CD4-positive, alpha-beta T cell (primary cell): ENCODE data around the gene DNAI2. TPM values are rescaled to one million over a fixed set of nuclear protein-coding genes. Genes with fewer than 3 reads are reported as not detected.

Source experiments
- ATAC-seq: fragments of 200-7000 bp; cut with Tn5 transposase; one replicate; pipeline ENCODE4 v1.10.0; 2022; ENCODE audit warnings: mild to moderate bottlenecking; ENCODE audit not compliant: poor library complexity
- CTCF ChIA-PET: fragments of 350-600 bp; sonication (Branson Sonifier 250); formaldehyde crosslinking; loops from one replicate; lab custom pipeline; 2021; ENCODE audit warnings: antibody characterized with exemption, inconsistent platforms; lab: Charles Lee
- POLR2A ChIA-PET: fragments of 350-600 bp; sonication (Branson Sonifier 250); formaldehyde crosslinking; loops from one replicate; lab custom pipeline; 2021; ENCODE audit warnings: antibody characterized with exemption, inconsistent platforms; lab: Charles Lee
- DNase-seq, 14 experiments: peaks; one replicate each; pipeline ENCODE4 v3.0.0-alpha.2; 2013 to 2020; ENCODE audit warnings: mixed read lengths in 2 of 14
- H3K27ac ChIP-seq, 2 donors: one replicate each; pipeline versions ENCODE4 v1.5.1 to v1.7.0; 2013; ENCODE audit warnings: low read length in 2 of 2, low read depth in 1 of 2, mild to moderate bottlenecking in 1 of 2
- H3K27me3 ChIP-seq, 2 experiments: 1 replicate in 1 of 2; 2 replicates in 1 of 2; pipeline versions ENCODE4 v1.6.1 to v1.7.0; 2013; ENCODE audit warnings: low read length in 2 of 2, control low read depth in 1 of 2, mild to moderate bottlenecking in 1 of 2, moderate library complexity in 1 of 2; ENCODE audit not compliant: insufficient read depth in 2 of 2, control insufficient read depth in 1 of 2
- H3K36me3 ChIP-seq: one replicate; pipeline ENCODE4 v1.6.1; 2013; ENCODE audit warnings: low read length, control low read depth; ENCODE audit not compliant: insufficient read depth
- H3K4me1 ChIP-seq: one replicate; pipeline ENCODE4 v1.6.1; 2013; ENCODE audit warnings: low read length, control low read depth; ENCODE audit not compliant: insufficient read depth
- H3K4me3 ChIP-seq: one replicate; pipeline ENCODE4 v1.5.1; 2013; ENCODE audit warnings: mild to moderate bottlenecking, low read length, moderate library complexity
- H3K9me3 ChIP-seq, 2 experiments: 1 replicate in 1 of 2; 2 replicates in 1 of 2; pipeline versions ENCODE4 v1.6.1 to v1.7.0; 2013; ENCODE audit warnings: low read length in 2 of 2, mild to moderate bottlenecking in 2 of 2, control low read depth in 1 of 2, moderate library complexity in 1 of 2; ENCODE audit not compliant: control insufficient read depth in 1 of 2, insufficient read depth in 1 of 2
- H3K27ac Mint-ChIP-seq: one replicate; pipeline ENCODE4 v1.8.0; 2020; ENCODE audit warnings: mixed read lengths
- H3K27me3 Mint-ChIP-seq: one replicate; pipeline ENCODE4 v1.8.0; 2021; ENCODE audit warnings: mixed read lengths
- H3K36me3 Mint-ChIP-seq: one replicate; pipeline ENCODE4 v1.8.0; 2021; ENCODE audit warnings: low read depth, mixed read lengths
- H3K4me1 Mint-ChIP-seq: one replicate; pipeline ENCODE4 v1.8.0; 2021; ENCODE audit warnings: low read depth, mixed read lengths
- H3K4me3 Mint-ChIP-seq: one replicate; pipeline ENCODE4 v1.8.0; 2020; ENCODE audit warnings: mild to moderate bottlenecking, mixed read lengths
- H3K9me3 Mint-ChIP-seq: one replicate; pipeline ENCODE4 v1.8.0; 2020; ENCODE audit warnings: mixed read lengths
- intact Hi-C, 2 experiments: fragments of 100-400 bp; cut with DNase I in 1 of 2; cut with micrococcal nuclease in 1 of 2; formaldehyde crosslinking; loops; one replicate each; pipeline versions ENCODE4 v1.15.1 to v1.9.0; 2023 to 2025; cut with DNase I, micrococcal nuclease
- total RNA-seq, 174 experiments: library from RNA in 2 of 174; stranded (reverse) in 2 of 174; gene quantifications; one replicate each; pipeline ENCODE4 v1.2.3 and lab custom pipeline; 2021 to 2026
- TF ChIP-seq, protein P1 (sequence below): fragments of 200-600 bp; IDR thresholded peaks from one replicate; pipeline ENCODE4 v1.8.0; 2022; ENCODE audit warnings: antibody characterized with exemption, mild to moderate bottlenecking

Gene DNAI2
- total RNA-seq, 2 experiments from 2014 or later, result 0.66 to 1.2 TPM

DNA sequence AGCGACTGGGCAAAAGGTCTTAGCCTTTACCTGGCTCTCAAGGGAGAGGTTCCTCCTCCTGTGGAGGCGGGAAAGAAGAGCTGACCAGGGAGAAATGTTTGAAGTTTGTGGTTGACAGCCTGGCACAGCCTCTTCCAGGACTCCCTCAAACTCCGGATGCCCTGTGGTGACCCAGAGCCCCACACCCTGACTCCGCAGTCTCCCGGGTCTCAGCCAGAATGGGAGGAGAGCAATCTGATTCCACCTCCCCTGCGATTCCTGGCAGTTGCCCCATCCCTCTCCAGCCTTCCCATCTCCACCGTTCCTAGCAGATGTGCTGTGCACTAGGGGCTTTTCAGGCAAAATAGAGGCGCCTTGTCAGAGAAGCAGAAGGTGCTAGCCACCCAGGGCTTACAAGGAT is 5.5 kb upstream of the DNAI2 start:
- H3K4me1 Mint-ChIP-seq, result peaks cover 14% of the 10 kb centered on the region
- Histone ChIP-seq H3K9me3 (peaks cover 0 to 8% of the 10 kb centered on the region in 2 experiments), H3K27me3 (no peaks in the 10 kb centered on the region), H3K4me1 (peaks cover 14% of the 10 kb centered on the region), H3K36me3 (no peaks in the 10 kb centered on the region), H3K27ac (no peak overlapping the region), H3K4me3 (no peak overlapping the region)
- TF ChIP-seq, protein P1, sequence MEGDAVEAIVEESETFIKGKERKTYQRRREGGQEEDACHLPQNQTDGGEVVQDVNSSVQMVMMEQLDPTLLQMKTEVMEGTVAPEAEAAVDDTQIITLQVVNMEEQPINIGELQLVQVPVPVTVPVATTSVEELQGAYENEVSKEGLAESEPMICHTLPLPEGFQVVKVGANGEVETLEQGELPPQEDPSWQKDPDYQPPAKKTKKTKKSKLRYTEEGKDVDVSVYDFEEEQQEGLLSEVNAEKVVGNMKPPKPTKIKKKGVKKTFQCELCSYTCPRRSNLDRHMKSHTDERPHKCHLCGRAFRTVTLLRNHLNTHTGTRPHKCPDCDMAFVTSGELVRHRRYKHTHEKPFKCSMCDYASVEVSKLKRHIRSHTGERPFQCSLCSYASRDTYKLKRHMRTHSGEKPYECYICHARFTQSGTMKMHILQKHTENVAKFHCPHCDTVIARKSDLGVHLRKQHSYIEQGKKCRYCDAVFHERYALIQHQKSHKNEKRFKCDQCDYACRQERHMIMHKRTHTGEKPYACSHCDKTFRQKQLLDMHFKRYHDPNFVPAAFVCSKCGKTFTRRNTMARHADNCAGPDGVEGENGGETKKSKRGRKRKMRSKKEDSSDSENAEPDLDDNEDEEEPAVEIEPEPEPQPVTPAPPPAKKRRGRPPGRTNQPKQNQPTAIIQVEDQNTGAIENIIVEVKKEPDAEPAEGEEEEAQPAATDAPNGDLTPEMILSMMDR, result no peak
- no peak overlapping the region for H3K27ac Mint-ChIP-seq
- DNase-seq (no peak), ATAC-seq (no peak)
- CTCF ChIA-PET, result no interaction called here
- intact Hi-C loops, result no loop called here
- no peaks in the 10 kb centered on the region for H3K9me3 Mint-ChIP-seq
- POLR2A ChIA-PET, result interaction anchor here (0.6 to 1.9 kb wide), 2 partner anchors 11 to 35 kb away, joined by 3 to 5 read pairs; no protein-coding TSS in a partner anchor
- H3K27me3 Mint-ChIP-seq, result peaks cover 4% of the 10 kb centered on the region
- H3K4me3 Mint-ChIP-seq, result no peak overlapping the region
- no peaks in the 10 kb centered on the region for H3K36me3 Mint-ChIP-seq

DNA sequence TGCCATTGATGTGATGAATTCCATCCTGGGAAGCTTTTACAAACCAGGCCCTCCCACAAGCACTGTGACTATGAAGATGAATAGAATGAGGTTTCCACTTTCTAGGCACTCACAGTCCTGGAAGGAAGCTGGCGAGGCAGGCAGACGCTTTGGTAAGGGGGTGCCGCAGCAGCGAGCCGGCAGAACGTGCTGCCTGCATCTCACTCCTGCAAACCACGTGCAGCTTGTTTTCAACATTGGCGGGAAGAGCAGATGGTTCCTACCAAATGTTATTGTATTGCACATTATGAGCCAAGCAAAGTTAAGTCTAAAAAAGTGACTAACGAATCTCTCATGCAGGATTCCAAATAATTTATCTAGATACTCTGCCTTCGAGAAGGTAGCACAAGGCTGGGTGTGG is 3.7 kb upstream of the DNAI2 start:
- intact Hi-C loops, result no loop called here
- DNase-seq (no peak), ATAC-seq (no peak)
- peaks cover 0 to 8% of the 10 kb centered on the region in 2 experiments for H3K9me3 ChIP-seq
- H3K4me1 ChIP-seq, result peaks cover 32% of the 10 kb centered on the region
- TF ChIP-seq, protein P1, result no peak
- Mint-ChIP-seq H3K4me1 (peaks cover 32% of the 10 kb centered on the region), H3K9me3 (no peaks in the 10 kb centered on the region), H3K27ac (no peak overlapping the region), H3K4me3 (no peak overlapping the region), H3K36me3 (no peaks in the 10 kb centered on the region), H3K27me3 (peaks cover 4% of the 10 kb centered on the region)
- CTCF ChIA-PET, result interaction anchor here (1.2 kb wide), 1 partner anchor 12 kb away, joined by 3 read pairs; no protein-coding TSS in a partner anchor
- POLR2A ChIA-PET, result interaction anchor here (1.3 kb wide), 1 partner anchor 13 kb away, joined by 3 read pairs; no protein-coding TSS in a partner anchor
- H3K4me3 ChIP-seq, result no peak overlapping the region
- peaks cover 0 to 2% of the 10 kb centered on the region in 2 experiments for H3K27me3 ChIP-seq
- H3K36me3 ChIP-seq, result no peaks in the 10 kb centered on the region
- no peak overlapping the region for H3K27ac ChIP-seq

DNA sequence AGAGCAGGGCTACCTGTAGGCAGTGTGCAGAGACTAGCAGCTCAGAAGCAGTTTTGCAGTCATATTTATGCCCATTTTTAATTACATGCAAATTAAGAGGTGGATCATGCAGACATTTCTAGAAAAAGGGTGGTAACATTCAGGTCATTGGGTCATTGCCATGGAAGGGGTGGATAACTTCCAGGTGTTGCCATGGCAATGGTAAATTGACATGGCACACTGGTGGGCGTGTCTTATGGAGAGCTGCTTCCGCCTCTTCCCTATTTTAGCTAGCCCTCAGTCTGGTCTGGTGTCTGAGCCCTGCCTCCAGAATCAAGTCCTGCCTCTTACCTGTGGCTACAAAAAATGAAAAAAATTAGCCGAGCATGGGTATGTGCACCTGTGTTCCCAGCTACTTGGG is 2.8 kb upstream of the DNAI2 start:
- Mint-ChIP-seq H3K9me3 (no peaks in the 10 kb centered on the region), H3K27me3 (peaks cover 4% of the 10 kb centered on the region), H3K36me3 (no peaks in the 10 kb centered on the region), H3K4me3 (no peak overlapping the region), H3K4me1 (peaks cover 39% of the 10 kb centered on the region), H3K27ac (no peak overlapping the region)
- intact Hi-C loops, result no loop called here
- ATAC-seq (no peak), DNase-seq (peak in 1 of 14 experiments; percentile 16)
- Histone ChIP-seq H3K4me1 (peaks cover 41% of the 10 kb centered on the region), H3K36me3 (no peaks in the 10 kb centered on the region), H3K27ac (no peak overlapping the region), H3K9me3 (peaks cover 0 to 8% of the 10 kb centered on the region in 2 experiments), H3K27me3 (peaks cover 0 to 2% of the 10 kb centered on the region in 2 experiments), H3K4me3 (no peak overlapping the region)
- CTCF ChIA-PET, result interaction anchor here (1.2 kb wide), 1 partner anchor 11 kb away, joined by 3 read pairs; no protein-coding TSS in a partner anchor
- POLR2A ChIA-PET, result interaction anchor here (0.6 to 1.3 kb wide), 3 partner anchors 8 to 12 kb away, joined by 3 to 7 read pairs (median 4); no protein-coding TSS in a partner anchor
- TF ChIP-seq, protein P1, result no peak
